Left ventricle myocardium superior (tissue), 1 donor: Measurements from ENCODE around the gene RGS3. TPM values are rescaled to one million over a fixed set of nuclear protein-coding genes. Genes with fewer than 3 reads are reported as not detected.

Experiments
- total RNA-seq: library from RNA; stranded (reverse); fragmentation: NEBNext Ultra II Directional; extraction: Animal tissue kit (Norgen Biotek cat#: 25700); gene quantifications from one replicate; pipeline ENCODE4 v1.2.1, GENCODE V29; 2021
- donor health status: DM: no; HTN: yes; CAD: no; lungs with severe emphysema.

The RGS3 gene
- total RNA-seq, 1 donor from 2014 or later: 115 TPM

Other genes with a start within 250 kb of the RGS3 start
- gene FKBP15, start 242.4 kb upstream of the RGS3 start, total RNA-seq: 21.4 TPM
- gene SLC31A1, start 242.2 kb upstream of the RGS3 start, total RNA-seq: 11.4 TPM
- gene CDC26, start 188.2 kb upstream of the RGS3 start, total RNA-seq: 34.9 TPM
- 11.7 TPM for gene PRPF4, start 188.1 kb upstream of the RGS3 start, total RNA-seq
- gene RNF183, start 160.4 kb upstream of the RGS3 start, total RNA-seq: not detected
- 12.9 TPM for gene WDR31, start 123.5 kb upstream of the RGS3 start, total RNA-seq
- gene BSPRY, start 114.2 kb upstream of the RGS3 start, total RNA-seq: 0.37 TPM
- gene HDHD3, start 86.7 kb upstream of the RGS3 start, total RNA-seq: 9.9 TPM
- gene ALAD, start 62.4 kb upstream of the RGS3 start, total RNA-seq: 117 TPM
- 25.1 TPM for gene POLE3, start 53.1 kb upstream of the RGS3 start, total RNA-seq
- gene C9orf43, start 53.0 kb upstream of the RGS3 start, total RNA-seq: 0.12 TPM